Fibroblast of the aortic adventitia (primary cell): Measurements from ENCODE around the gene NFATC3. TPM values are rescaled to one million over a fixed set of nuclear protein-coding genes. Genes with fewer than 3 reads are reported as not detected.

Experiments
- DNase-seq: peaks from one replicate; pipeline ENCODE4 v3.0.0-alpha.2; 2010; ENCODE audit warnings: low read depth
- H3K4me3 ChIP-seq: 2 replicates; pipeline ENCODE4 v1.5.1; 2011; ENCODE audit warnings: low read depth, mild to moderate bottlenecking, control low read depth, low read length, moderate library complexity
- CTCF ChIP-seq: IDR thresholded peaks from 2 replicates; pipeline ENCODE4 v1.5.1; 2011; ENCODE audit warnings: mild to moderate bottlenecking, low read length, control low read depth, inconsistent platforms; ENCODE audit not compliant: insufficient read depth
- total RNA-seq: library from RNA; depleted of rRNA; stranded (reverse); fragments of >200 nt; gene quantifications from 2 replicates; pipeline ENCODE4 v1.2.3, GENCODE V29; 2012; ENCODE audit warnings: low replicate concordance

NFATC3 gene
- total RNA-seq, 1 donor = 36.3 TPM

- no peak for TF ChIP-seq CTCF
- DNase-seq = no peak
- no peak overlapping the region for H3K4me3 ChIP-seq
These were observed 142.1 kb downstream of the NFATC3 start for GRCh38 chr16:68227183-68227793.

GRCh38 chr16:68227850-68228553 is 142.8 kb downstream of the NFATC3 start:
- DNase-seq = no peak
- H3K4me3 ChIP-seq = no peak overlapping the region
- no peak for TF ChIP-seq CTCF

- TF ChIP-seq CTCF = no peak
- no peak for DNase-seq
- no peak overlapping the region for H3K4me3 ChIP-seq
These were observed 143.5 kb downstream of the NFATC3 start for GRCh38 chr16:68228652-68229051.

GRCh38 chr16:68229431-68230175 is 144.4 kb downstream of the NFATC3 start:
- peak; percentile 82 for DNase-seq
- H3K4me3 ChIP-seq = no peak overlapping the region
- TF ChIP-seq CTCF = peak; percentile 93

GRCh38 chr16:68230176-68230571 is 145.0 kb downstream of the NFATC3 start:
- no peak overlapping the region for H3K4me3 ChIP-seq
- no peak for TF ChIP-seq CTCF
- DNase-seq = no peak

GRCh38 chr16:68230956-68231355 is 145.8 kb downstream of the NFATC3 start:
- DNase-seq = no peak

More at GRCh38 chr16:68230956-68231355, 145.8 kb downstream of the NFATC3 start:
- H3K4me3 ChIP-seq = no peak overlapping the region
- no peak for TF ChIP-seq CTCF
